Kidney (tissue), 14 donors: ENCODE results near the gene NDUFS2. TPM values are rescaled to one million over a fixed set of nuclear protein-coding genes. Genes with fewer than 3 reads are reported as not detected.
"Not testable (repeated sequence)": the region's sequence is repeated elsewhere in the genome, so short reads cannot be mapped to it uniquely, and the experiment has no call there.

Source experiments
- DNase-seq, 5 donors: peaks; one replicate each; pipeline ENCODE4 v3.0.0-alpha.2; 2013 to 2020
- FAIRE-seq: peaks from 2 replicates; lab custom pipeline; 2012; peaks lifted over from hg19 to GRCh38; lab: Jason Lieb, UNC
- H3K27ac ChIP-seq, 2 donors: one replicate each; pipeline ENCODE4 v1.7.0; 2013; ENCODE audit warnings: low read depth in 2 of 2, low read length in 2 of 2, inconsistent platforms in 1 of 2
- H3K27me3 ChIP-seq: one replicate; pipeline ENCODE4 v1.7.1; 2013; ENCODE audit warnings: low read length, inconsistent platforms; ENCODE audit not compliant: control insufficient read depth, insufficient read depth
- H3K36me3 ChIP-seq, 3 donors: one replicate each; pipeline versions ENCODE4 v1.7.0 to v1.7.1; 2013; ENCODE audit warnings: low read length in 3 of 3, control low read depth in 1 of 3, inconsistent platforms in 1 of 3; ENCODE audit not compliant: insufficient read depth in 3 of 3, control insufficient read depth in 2 of 3
- H3K4me1 ChIP-seq, 3 donors: one replicate each; pipeline versions ENCODE4 v1.7.0 to v1.7.1; 2013; ENCODE audit warnings: low read length in 3 of 3, inconsistent platforms in 1 of 3, low read depth in 1 of 3; ENCODE audit not compliant: control insufficient read depth in 2 of 3, insufficient read depth in 2 of 3
- H3K4me3 ChIP-seq, 3 donors: one replicate each; pipeline versions ENCODE4 v1.7.0 to v1.8.1; 2013; ENCODE audit warnings: low read length in 3 of 3, control low read depth in 1 of 3, inconsistent platforms in 1 of 3
- H3K9ac ChIP-seq, 3 donors: one replicate each; pipeline versions ENCODE4 v1.7.0 to v1.7.1; 2013; ENCODE audit warnings: low read length in 3 of 3, control low read depth in 1 of 3, inconsistent platforms in 1 of 3
- H3K9me3 ChIP-seq, 3 donors: one replicate each; pipeline versions ENCODE4 v1.7.0 to v1.7.1; 2013; ENCODE audit warnings: low read length in 3 of 3, control low read depth in 1 of 3, inconsistent platforms in 1 of 3; ENCODE audit not compliant: control insufficient read depth in 2 of 3, insufficient read depth in 1 of 3
- CTCF ChIP-seq: IDR thresholded peaks from 3 replicates; pipeline ENCODE4 v1.5.1; 2012; ENCODE audit warnings: mild to moderate bottlenecking, moderate library complexity, borderline replicate concordance; ENCODE audit not compliant: insufficient read depth; ENCODE audit errors: extremely low read depth
- intact Hi-C: fragments of 100-400 bp; cut with DNase I; formaldehyde crosslinking; loops from one replicate; pipeline ENCODE4 v1.11.1; 2022
- polyA plus RNA-seq: library from polyadenylated mRNA; stranded (reverse); fragments of 350-450 nt; fragmentation: Illumina TruSeq; extraction: RNeasy Lipid Tissue Mini Kit (QIAGEN cat#74804); gene quantifications from one replicate; pipeline ENCODE4 v1.2.3, GENCODE V29; 2014; ENCODE audit warnings: low read depth, low replicate concordance; ENCODE audit not compliant: insufficient read depth
- total RNA-seq: library from RNA; stranded (reverse); fragmentation: NEBNext Ultra II Directional; extraction: Animal tissue kit (Norgen Biotek cat#: 25700); gene quantifications from one replicate; pipeline ENCODE4 v1.2.1, GENCODE V29; 2021
- donor health status: control.
- donor health status: control.
- donor health status: control.
- donor health status: control.
- donor health status: control.
- donor health status: DM: yes; HTN: yes; CAD: no.
- donor health status: Normal renal cell carcinoma (clear cell type).

The NDUFS2 gene
- total and polyA plus RNA-seq, 2 donors from 2014 or later = 92.7 to 197 TPM

GRCh38 chr1:161242313-161242712 lies 40.1 kb downstream of the NDUFS2 start:
- no peak for FAIRE-seq
- intact Hi-C loops = no loop called here
- no peaks in the 10 kb centered on the region for H3K27me3 ChIP-seq
- H3K9me3 ChIP-seq = no peaks in the 10 kb centered on the region
- no peak overlapping the region for H3K27ac ChIP-seq
- no peak for DNase-seq
- H3K36me3 ChIP-seq = no peaks in the 10 kb centered on the region
- H3K4me3 ChIP-seq = no peak overlapping the region
- peaks cover 0 to 4% (median 0%) of the 10 kb centered on the region in 3 donors for H3K4me1 ChIP-seq
- no peak overlapping the region for H3K9ac ChIP-seq
- TF ChIP-seq CTCF = no peak

GRCh38 chr1:161244888-161245287 lies 42.7 kb downstream of the NDUFS2 start:
- Histone ChIP-seq H3K36me3 (no peaks in the 10 kb centered on the region), H3K27me3 (no peaks in the 10 kb centered on the region), H3K9me3 (no peaks in the 10 kb centered on the region), H3K27ac (no peak overlapping the region), H3K4me1 (no peaks in the 10 kb centered on the region), H3K4me3 (no peak overlapping the region), H3K9ac (no peak overlapping the region)
- intact Hi-C loops = no loop called here
- FAIRE-seq (no peak), DNase-seq (no peak)
- no peak for TF ChIP-seq CTCF

- H3K9me3 ChIP-seq, H3K27me3 ChIP-seq, FAIRE-seq, H3K36me3 ChIP-seq, intact Hi-C loops, H3K4me1 ChIP-seq, DNase-seq, H3K9ac ChIP-seq, H3K27ac ChIP-seq, H3K4me3 ChIP-seq: not testable (repeated sequence)
Measured at GRCh38 chr1:161250100-161250499, 47.9 kb downstream of the NDUFS2 start.

- Histone ChIP-seq H3K4me3 (no peak overlapping the region), H3K27me3 (no peaks in the 10 kb centered on the region), H3K9ac (no peak overlapping the region), H3K27ac (no peak overlapping the region), H3K36me3 (no peaks in the 10 kb centered on the region), H3K4me1 (no peaks in the 10 kb centered on the region), H3K9me3 (no peaks in the 10 kb centered on the region)
- FAIRE-seq = no peak
- DNase-seq = no peak
- no peak for TF ChIP-seq CTCF
- intact Hi-C loops = no loop called here
Measured at GRCh38 chr1:161250829-161251228, 48.7 kb downstream of the NDUFS2 start.
